ENCODE measurements around the gene MYLK2.

- TF ChIP-seq, protein P1, sequence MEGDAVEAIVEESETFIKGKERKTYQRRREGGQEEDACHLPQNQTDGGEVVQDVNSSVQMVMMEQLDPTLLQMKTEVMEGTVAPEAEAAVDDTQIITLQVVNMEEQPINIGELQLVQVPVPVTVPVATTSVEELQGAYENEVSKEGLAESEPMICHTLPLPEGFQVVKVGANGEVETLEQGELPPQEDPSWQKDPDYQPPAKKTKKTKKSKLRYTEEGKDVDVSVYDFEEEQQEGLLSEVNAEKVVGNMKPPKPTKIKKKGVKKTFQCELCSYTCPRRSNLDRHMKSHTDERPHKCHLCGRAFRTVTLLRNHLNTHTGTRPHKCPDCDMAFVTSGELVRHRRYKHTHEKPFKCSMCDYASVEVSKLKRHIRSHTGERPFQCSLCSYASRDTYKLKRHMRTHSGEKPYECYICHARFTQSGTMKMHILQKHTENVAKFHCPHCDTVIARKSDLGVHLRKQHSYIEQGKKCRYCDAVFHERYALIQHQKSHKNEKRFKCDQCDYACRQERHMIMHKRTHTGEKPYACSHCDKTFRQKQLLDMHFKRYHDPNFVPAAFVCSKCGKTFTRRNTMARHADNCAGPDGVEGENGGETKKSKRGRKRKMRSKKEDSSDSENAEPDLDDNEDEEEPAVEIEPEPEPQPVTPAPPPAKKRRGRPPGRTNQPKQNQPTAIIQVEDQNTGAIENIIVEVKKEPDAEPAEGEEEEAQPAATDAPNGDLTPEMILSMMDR (conservative IDR thresholded peaks at IDR 0.05): no peak
- TF ChIP-seq EZH2 (IDR thresholded peaks at IDR 0.05; ENCODE audit: low read depth): no peak
Observed at GRCh38 chr20:31784354-31785044, 34.7 kb upstream of the MYLK2 start.

Data from PC-9 (cell line).